Common myeloid progenitor, CD34-positive (primary cell): Measurements from ENCODE around the gene IGFL4. TPM values are rescaled to one million over a fixed set of nuclear protein-coding genes. Genes with fewer than 3 reads are reported as not detected.

Source experiments
- CTCF ChIA-PET: fragments of 350-600 bp; sonication (Branson Sonifier 250); formaldehyde crosslinking; loops from one replicate; lab custom pipeline; 2021; ENCODE audit warnings: antibody characterized with exemption; lab: Charles Lee
- POLR2A ChIA-PET: fragments of 350-600 bp; sonication (Branson Sonifier 250); formaldehyde crosslinking; loops from one replicate; lab custom pipeline; 2021; ENCODE audit warnings: antibody characterized with exemption; lab: Charles Lee
- DNase-seq, 3 donors: peaks; one replicate each; pipeline versions ENCODE4 v3.0.0 to v3.0.0-alpha.2; 2013
- H3K27ac ChIP-seq, 2 experiments: 1 replicate in 1 of 2; 2 replicates in 1 of 2; pipeline ENCODE4 v1.7.0; 2013; ENCODE audit warnings: inconsistent platforms in 2 of 2, low read length in 2 of 2, mild to moderate bottlenecking in 2 of 2, low read depth in 1 of 2, moderate library complexity in 1 of 2; ENCODE audit not compliant: severe bottlenecking in 2 of 2, insufficient read depth in 1 of 2, poor library complexity in 1 of 2
- H3K27me3 ChIP-seq, 5 experiments: replicated peaks in 2 of 5; 1 replicate in 3 of 5; 2 replicates in 2 of 5; pipeline versions ENCODE4 v1.6.1 to v1.7.0; 2013; ENCODE audit warnings: low read length in 4 of 5, mild to moderate bottlenecking in 2 of 5, moderate library complexity in 2 of 5, inconsistent platforms in 1 of 5; ENCODE audit not compliant: insufficient read depth in 5 of 5, control insufficient read depth in 4 of 5
- H3K36me3 ChIP-seq, 4 experiments: 1 replicate in 2 of 4; 2 replicates in 2 of 4; pipeline versions ENCODE4 v1.6.1 to v1.7.0; 2013; ENCODE audit warnings: low read length in 3 of 4, control low read depth in 1 of 4, mild to moderate bottlenecking in 1 of 4; ENCODE audit not compliant: control insufficient read depth in 4 of 4, insufficient read depth in 4 of 4
- H3K4me1 ChIP-seq, 4 experiments: 1 replicate in 3 of 4; 2 replicates in 1 of 4; pipeline versions ENCODE4 v1.6.1 to v1.7.1; 2013; ENCODE audit warnings: low read length in 3 of 4, mild to moderate bottlenecking in 3 of 4, control low read depth in 1 of 4, inconsistent platforms in 1 of 4, moderate library complexity in 1 of 4; ENCODE audit not compliant: control insufficient read depth in 4 of 4, insufficient read depth in 4 of 4; ENCODE audit errors: control extremely low read depth in 1 of 4
- H3K4me3 ChIP-seq, 7 experiments: 1 replicate in 4 of 7; 2 replicates in 3 of 7; pipeline versions ENCODE4 v1.5.1 to v1.7.0; 2013; ENCODE audit warnings: mild to moderate bottlenecking in 7 of 7, low read length in 6 of 7, moderate library complexity in 6 of 7, inconsistent platforms in 2 of 7, low read depth in 2 of 7, control low read depth in 1 of 7; ENCODE audit not compliant: insufficient read depth in 4 of 7, control insufficient read depth in 1 of 7; ENCODE audit errors: extremely low read depth in 1 of 7
- H3K9me3 ChIP-seq, 5 experiments: 1 replicate in 4 of 5; 2 replicates in 1 of 5; pipeline versions ENCODE4 v1.6.1 to v1.7.1; 2013; ENCODE audit warnings: low read length in 4 of 5, mild to moderate bottlenecking in 2 of 5, inconsistent platforms in 1 of 5, low read depth in 1 of 5, moderate library complexity in 1 of 5; ENCODE audit not compliant: control insufficient read depth in 4 of 5, insufficient read depth in 2 of 5; ENCODE audit errors: control extremely low read depth in 1 of 5
- WGBS: methylation state at CpG from one replicate; pipeline ENCODE4 v1.1.5; 2013; ENCODE audit not compliant: insufficient coverage; 5-methylcytosine and 5-hydroxymethylcytosine counted together
- polyA plus RNA-seq: library from polyadenylated mRNA; unstranded; fragments of 120-200 nt; gene quantifications from one replicate; pipeline ENCODE4 v1.2.1, GENCODE V29; 2013

The IGFL4 gene
- not detected for polyA plus RNA-seq

DNA sequence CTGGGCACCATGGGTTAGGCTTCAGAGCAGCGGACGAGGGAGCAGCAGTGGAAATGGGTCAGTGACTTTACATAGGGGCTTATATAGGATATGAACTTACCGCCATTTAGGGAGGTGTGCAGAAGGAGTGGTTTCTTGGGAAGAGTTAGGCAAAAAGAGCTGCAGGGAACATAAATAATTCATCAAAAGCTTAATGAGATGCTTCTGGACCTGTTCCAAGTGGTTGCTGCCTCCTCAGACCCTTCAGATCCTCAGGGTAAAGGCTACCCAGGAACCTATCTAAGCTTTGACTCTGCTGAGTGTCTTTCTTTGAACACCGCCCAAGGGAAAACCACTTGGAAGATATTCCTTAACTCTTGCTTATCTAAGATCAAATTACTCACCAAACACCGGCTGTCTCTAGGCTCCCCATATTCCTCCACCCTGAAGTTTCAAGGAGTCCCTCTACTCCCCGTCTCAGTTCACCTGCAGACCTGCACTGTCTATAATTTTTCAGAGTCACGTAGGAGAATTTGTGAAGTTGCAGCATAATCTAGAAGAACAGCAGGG, at the start of gene IGFL4:
Gene IGFL4 (minus strand): TSS at position 51 of the 549 bp plus-strand sequence. CDS start 40 bp downstream, at position 11.
- no peak within 1 kb of the TSS for H3K4me3 ChIP-seq
- H3K27me3 ChIP-seq = peaks cover 3 to 62% (median 18%) of the 10 kb centered on the region in 5 experiments
- ChIA-PET POLR2A (no interaction called here), CTCF (no interaction called here)
- no peaks in the 10 kb centered on the region for H3K36me3 ChIP-seq
- no peak for DNase-seq
- no peak within 1 kb of the TSS for H3K27ac ChIP-seq
- H3K9me3 ChIP-seq = peaks cover 0 to 7% (median 2%) of the 10 kb centered on the region in 5 experiments
- WGBS = 80% methylated on average over 5 of the region's 7 CpGs
- no peaks in the 10 kb centered on the region for H3K4me1 ChIP-seq

DNA sequence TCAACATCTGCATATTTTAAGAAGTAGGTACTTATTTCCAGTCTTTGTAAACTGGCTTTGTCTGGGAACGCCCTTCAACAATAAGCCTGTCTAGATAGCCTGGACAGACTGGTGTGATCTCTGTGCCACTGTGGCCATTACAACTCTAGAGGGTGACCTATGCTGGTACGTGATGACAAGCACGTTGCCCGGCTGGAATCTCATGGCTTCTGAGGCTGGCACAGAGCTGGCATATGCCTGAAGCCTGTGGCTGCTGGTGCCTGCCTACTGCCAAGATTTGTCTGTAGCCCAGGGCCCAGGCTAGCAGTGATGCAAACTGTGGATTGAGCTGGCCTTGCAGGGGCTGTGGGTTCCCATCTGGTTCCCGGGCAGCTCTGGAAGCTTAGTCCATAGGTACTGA, 49.6 kb upstream of the IGFL4 start:
- no peak for DNase-seq
- H3K27ac ChIP-seq = no peak overlapping the region
- H3K4me3 ChIP-seq = no peak overlapping the region
- H3K36me3 ChIP-seq = no peaks in the 10 kb centered on the region
- CTCF ChIA-PET = no interaction called here
- H3K27me3 ChIP-seq = peaks cover 0 to 21% (median 3%) of the 10 kb centered on the region in 5 experiments
- peaks cover 3 to 35% (median 16%) of the 10 kb centered on the region in 5 experiments for H3K9me3 ChIP-seq
- H3K4me1 ChIP-seq = no peaks in the 10 kb centered on the region
- POLR2A ChIA-PET = no interaction called here
- 100% methylated on average over 5 of the region's 5 CpGs for WGBS

DNA sequence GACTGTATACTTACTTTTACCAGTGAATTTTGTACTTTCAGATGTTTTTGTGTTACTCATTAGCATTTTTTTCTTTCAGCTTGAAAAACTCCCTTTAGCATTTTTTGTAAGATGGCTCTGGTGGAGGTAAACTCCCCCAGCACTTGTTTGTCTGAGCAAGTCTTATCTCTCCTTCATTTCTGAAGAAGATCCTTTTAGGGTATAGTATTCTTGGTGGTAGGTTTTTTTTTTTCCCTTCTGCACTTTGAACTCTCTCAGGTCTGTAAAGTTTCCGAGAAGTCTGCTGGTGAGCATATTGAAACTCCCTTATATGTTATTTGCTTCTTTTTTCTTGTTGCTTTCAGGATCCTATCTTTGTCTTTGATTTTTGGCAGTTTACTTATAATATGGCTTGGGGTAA, 48.6 kb upstream of the IGFL4 start:
- Histone ChIP-seq H3K36me3 (no peaks in the 10 kb centered on the region), H3K9me3 (peaks cover 3 to 45% (median 16%) of the 10 kb centered on the region in 5 experiments), H3K27ac (no peak overlapping the region), H3K4me1 (no peaks in the 10 kb centered on the region), H3K4me3 (no peak overlapping the region), H3K27me3 (peaks cover 0 to 25% (median 3%) of the 10 kb centered on the region in 5 experiments)
- no CpG with 5 or more reads among the region's 1 CpG for WGBS
- CTCF ChIA-PET = interaction anchor here (0.7 kb wide), 1 partner anchor 200 kb away, joined by 3 read pairs; no protein-coding TSS in a partner anchor
- POLR2A ChIA-PET = no interaction called here
- DNase-seq = no peak

DNA sequence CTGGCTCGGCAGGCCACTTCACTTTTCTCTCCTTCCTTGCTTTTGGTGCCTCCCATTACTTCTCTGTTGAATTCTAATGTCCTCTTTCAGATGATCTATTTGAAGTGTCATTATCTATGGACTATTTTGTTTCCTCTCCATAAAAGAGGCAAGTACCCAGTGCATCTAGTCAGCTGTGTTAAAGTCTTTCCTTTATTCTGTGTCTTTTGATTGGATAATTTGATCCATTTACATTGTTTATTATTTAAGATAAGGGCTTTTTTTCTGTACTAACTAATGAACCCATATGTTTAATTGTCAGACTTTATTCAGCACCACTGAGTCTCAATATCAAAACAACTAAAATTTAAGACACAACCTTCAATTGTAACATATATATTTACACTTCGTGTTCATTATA, 47.3 kb upstream of the IGFL4 start:
- Histone ChIP-seq H3K36me3 (no peaks in the 10 kb centered on the region), H3K4me3 (no peak overlapping the region), H3K9me3 (peaks cover 3 to 46% (median 16%) of the 10 kb centered on the region in 5 experiments), H3K27ac (no peak overlapping the region), H3K4me1 (no peaks in the 10 kb centered on the region), H3K27me3 (peaks cover 0 to 30% (median 3%) of the 10 kb centered on the region in 5 experiments)
- CTCF ChIA-PET = interaction anchor here (0.8 kb wide), 1 partner anchor 180 kb away, joined by 4 read pairs; no protein-coding TSS in a partner anchor
- no CpG with 5 or more reads among the region's 2 CpGs for WGBS
- no peak for DNase-seq
- POLR2A ChIA-PET = interaction anchor here (0.8 kb wide), 1 partner anchor 152 kb away, joined by 3 read pairs; no protein-coding TSS in a partner anchor

DNA sequence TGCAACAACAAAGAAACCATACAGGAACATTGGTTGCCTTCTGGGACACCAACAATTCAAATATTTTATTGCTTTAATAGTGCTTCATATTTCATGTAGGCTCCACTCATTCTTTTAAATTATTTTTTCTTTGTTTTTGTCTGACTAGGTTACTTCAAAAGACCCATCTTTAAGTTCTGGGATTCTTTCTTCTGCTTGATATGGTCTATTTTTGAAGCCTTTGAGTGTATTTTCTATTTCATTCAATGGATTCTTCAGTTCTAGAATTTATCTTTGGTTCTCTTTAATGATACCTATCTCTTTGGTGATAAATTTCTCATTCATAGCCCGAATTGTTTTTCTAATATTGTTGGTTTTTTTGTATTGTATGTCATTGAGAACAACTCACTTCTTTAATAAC, 45.1 kb upstream of the IGFL4 start:
- ChIA-PET CTCF (no interaction called here), POLR2A (no interaction called here)
- Histone ChIP-seq H3K36me3 (no peaks in the 10 kb centered on the region), H3K27ac (no peak overlapping the region), H3K9me3 (peaks cover 3 to 46% (median 16%) of the 10 kb centered on the region in 5 experiments), H3K27me3 (peaks cover 0 to 41% (median 16%) of the 10 kb centered on the region in 5 experiments), H3K4me1 (no peaks in the 10 kb centered on the region), H3K4me3 (no peak overlapping the region)
- no peak for DNase-seq
- WGBS = no CpG with 5 or more reads among the region's 1 CpG

DNA sequence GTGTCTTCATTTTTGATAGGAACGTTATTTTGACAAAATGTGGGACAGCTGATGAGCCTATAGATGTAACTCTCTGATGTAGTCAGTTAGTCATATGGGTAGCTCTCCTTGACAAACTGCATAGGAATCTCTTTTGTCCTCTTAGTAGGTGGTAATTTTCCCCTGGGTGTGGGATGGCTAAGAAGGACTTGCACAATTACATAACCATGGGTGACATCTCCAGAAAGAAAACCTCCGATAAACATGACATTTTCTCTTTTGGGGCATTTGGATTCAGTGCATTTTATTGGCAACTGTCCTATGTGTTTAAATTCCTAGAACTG, 41.9 kb upstream of the IGFL4 start:
- Histone ChIP-seq H3K4me3 (no peak overlapping the region), H3K36me3 (no peaks in the 10 kb centered on the region), H3K27me3 (peaks cover 5 to 62% (median 28%) of the 10 kb centered on the region in 5 experiments), H3K4me1 (no peaks in the 10 kb centered on the region), H3K27ac (no peak overlapping the region), H3K9me3 (peaks cover 2 to 36% (median 21%) of the 10 kb centered on the region in 5 experiments)
- CTCF ChIA-PET = interaction anchor here (0.6 to 2.5 kb wide), 7 partner anchors 10 to 1716 kb away, joined by 3 to 18 read pairs (median 3); no protein-coding TSS in a partner anchor
- WGBS = 70% methylated on average over 2 of the region's 2 CpGs
- POLR2A ChIA-PET = no interaction called here
- no peak for DNase-seq
